GM19467 (cell line): Measurements from ENCODE around the gene TTPAL.

Experiments
- ATAC-seq: cut with Tn5 transposase; IDR thresholded peaks from one replicate; pipeline ENCODE4 v1.9.1; 2021; ENCODE audit warnings: mild to moderate bottlenecking, moderate library complexity; ENCODE audit not compliant: unreplicated experiment

The TTPAL gene

DNA sequence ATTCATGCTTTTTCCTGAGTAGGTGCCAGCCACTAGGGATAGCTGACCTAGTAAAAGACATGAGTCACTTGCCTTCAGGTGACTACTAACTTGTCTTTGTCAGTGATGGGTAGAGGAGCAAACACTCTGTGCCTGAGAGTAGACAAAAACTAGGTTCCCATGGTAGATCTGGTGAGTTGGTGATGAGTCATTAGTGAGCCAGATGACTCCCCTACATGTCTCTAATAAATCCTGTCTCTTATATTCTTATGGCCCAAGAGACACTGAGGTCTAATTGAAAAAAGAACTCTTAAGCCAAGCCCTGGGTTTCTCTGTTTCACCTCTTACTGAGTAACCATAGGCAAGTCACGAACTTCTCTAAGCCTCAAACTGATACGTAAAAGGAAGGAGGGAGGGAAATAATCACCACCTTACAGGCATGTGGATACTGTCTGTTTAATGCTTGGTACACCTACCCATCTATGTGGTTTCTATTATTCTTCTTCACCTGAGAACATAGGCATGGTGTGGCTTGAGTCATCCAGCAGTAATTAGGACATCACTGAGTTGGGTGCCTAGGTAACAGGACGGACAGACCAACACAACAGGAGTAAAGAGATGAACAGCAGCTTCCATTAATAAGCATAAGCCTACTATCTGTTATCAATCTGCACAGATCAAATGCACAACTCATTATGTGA, 20.3 kb downstream of the TTPAL start:
- ATAC-seq: no peak

DNA sequence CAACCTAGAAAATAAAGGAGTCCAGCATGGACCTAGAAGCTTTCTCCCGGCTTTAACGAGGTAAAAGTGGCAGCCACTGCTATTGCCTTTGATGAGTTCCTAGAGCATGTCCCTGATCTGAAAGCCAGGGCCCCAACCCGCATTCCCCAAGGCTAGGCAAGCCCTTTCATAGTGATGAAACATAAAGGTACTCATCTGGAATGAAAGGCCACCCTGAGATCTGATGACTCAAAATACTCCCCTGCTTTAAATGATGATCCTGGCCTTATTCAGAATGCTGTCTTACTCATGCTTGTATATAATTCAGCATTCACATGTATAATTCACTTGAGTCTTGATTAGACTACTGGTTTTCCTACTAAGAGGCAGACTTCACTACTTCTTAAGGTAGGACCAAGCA, 21.3 kb downstream of the TTPAL start:
- no peak for ATAC-seq

DNA sequence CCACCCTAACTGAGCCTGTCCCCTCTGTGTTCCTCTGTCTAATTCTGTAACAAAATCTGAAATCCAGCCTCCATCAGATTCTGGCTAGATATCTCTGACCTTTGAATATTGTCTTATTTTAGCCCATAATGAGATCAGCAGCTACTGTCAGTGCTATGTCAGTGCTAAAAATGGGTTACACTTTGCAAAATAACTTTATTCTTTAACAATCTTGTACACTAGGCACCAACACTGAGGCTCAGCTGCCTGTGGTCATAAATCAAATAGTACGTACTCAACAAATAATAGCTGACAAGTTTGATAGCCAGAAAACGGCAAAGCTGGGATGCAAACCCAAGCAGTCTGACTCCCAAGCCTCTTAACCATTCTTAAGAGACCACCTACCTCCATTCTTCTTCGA, 22.1 kb downstream of the TTPAL start:
- ATAC-seq: no peak

DNA sequence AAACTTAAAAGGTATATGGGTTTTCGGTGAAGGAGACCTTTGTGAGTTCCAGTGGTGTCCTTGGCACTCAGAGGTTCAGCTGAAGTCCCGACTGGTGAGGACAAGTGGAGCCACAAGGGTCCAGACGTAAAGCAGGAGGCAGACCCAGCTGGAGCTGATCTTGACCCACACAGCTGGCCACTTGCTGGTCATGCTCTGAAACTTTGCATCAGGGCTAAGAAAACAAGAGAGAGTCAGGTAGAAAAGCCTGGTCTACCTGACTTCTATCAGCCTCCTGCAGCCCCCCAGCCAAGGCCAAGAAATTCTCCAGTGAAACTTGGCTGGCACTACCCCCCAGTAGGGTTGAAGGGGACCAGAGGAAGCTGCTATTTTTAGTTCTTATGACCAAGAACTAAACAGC, 24.5 kb downstream of the TTPAL start:
- no peak for ATAC-seq

DNA sequence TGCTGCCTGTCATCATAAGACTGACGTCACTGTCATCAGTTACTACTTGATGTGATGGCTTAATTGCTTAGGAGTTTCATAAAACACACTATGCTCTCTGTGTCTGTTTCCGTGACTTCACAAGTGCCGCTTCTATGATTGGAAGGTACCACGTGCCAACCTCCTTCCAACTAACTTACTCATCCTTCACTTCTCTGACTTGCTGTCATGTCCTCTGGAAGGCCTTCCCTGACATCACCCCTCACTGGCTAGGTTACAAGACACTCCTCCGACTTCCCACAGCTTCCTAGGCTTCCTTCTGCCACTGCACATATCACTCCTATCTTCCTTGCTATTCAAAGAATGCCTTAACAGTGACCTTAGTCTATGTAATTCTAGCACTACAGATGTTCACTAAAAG, 25.8 kb downstream of the TTPAL start:
- no peak for ATAC-seq

DNA sequence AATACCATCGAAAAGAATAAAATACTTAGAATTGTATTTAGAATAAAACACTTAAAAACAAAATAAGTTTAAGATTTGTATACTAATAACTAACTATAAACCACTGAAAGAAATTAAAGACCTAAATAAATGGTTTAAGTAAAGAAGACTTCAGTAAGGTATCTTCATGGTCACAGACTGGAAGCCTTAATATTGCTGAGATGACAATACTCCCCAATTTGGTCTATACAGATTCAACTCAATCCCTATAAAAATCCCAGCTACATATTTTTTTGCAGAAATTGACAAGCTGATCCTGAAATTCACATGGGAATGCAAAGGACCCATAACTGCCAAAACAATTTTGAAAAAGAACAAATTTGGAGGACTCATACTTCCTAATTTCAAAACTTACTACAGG, 27.3 kb downstream of the TTPAL start:
- no peak for ATAC-seq

DNA sequence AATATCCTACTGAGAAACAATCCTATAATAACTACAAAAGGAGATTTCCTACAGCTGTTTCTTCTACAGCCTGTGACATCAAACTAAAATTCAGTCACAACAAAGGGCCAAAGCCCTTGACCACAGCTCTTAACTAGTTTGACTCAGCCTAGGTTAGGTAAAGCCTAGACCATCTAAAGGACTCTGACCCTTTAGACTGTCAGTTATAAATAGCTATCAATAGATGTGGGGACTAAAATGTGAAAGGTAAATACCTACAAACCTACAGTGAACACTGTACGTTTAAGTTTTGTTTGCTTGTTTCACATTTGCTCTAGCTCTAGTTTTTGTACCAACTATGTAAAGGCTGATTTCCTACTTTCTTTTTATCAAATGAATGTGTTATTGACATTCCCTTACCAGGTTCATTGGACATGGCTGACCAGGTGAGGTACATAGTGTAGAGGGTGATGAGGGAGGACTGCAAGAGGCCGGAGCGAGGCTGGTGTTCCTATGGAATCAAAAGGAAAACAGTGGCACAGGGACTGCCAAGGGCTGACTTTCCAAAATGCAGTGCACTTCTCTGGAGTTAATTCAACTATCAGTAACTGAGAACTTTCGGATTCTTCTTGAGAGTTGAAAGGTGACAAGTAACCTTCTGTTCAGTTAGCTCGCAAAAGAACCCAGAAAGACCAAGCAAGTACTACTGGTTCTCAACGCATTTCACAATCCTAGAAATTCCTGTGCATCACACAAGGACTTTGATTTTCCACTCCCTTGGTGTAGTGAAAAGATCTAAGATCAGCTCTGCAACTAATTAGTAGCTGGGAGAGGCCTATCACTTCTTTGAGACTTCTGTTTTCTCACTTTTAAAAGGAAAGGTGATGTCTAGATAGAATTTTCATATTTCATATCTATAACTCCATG, 29.0 kb downstream of the TTPAL start:
- ATAC-seq: no peak

DNA sequence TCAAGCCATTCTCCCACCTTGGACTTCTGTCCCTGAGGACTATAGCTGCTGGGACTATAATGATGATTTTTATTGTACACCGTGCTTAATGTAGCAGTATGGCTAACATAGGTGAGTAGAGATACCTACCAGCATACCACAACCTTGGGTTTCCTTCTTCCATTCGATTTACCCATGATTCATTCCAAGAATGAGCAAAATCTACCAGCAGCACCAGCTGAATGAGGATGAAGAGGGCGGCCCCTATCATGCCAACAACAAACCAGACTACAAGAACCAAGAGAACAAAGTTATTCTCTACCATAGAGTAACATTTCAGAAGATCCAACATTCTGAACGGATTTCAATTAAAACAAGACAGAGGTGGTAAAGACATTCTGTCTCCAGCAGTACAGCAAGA, 34.1 kb downstream of the TTPAL start:
- ATAC-seq: no peak

DNA sequence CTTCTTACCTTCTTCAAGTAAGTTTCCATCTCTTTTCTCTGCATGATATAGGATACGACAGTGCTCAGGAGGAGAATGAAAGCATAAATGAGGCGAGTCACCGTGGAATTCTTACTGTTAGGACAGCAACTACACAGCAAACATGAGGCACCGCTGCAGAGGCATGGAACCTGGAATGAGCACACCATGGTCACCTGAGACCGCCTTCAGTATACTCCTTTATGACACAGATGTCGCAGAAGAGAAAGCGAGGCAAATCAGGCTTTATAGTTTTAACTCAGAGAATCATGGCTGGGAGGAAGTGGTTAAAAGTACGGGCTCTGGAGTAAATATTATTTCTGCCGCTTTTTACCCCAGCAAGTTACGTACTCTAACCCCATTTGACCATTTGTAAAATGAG, 38.2 kb downstream of the TTPAL start:
- no peak for ATAC-seq

DNA sequence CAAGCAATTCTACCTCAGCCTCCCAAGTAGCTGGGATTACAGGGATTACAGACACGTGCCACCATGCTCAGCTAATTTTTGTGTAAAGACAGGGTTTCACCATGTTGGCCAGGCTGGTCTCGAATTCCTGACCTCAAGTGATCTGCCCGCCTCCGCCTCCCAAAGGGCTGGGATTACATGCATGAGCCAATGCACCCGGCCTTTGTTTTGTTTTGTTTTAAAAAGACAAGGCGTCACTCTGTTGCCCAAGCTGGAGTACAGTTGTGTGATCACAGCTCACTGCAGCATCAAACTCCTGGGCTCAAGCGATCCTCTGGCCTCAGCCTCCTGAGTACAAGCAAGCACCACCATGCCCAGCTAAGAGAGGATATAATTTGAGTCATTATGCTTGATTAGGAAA, 40.8 kb downstream of the TTPAL start:
- ATAC-seq: no peak

DNA sequence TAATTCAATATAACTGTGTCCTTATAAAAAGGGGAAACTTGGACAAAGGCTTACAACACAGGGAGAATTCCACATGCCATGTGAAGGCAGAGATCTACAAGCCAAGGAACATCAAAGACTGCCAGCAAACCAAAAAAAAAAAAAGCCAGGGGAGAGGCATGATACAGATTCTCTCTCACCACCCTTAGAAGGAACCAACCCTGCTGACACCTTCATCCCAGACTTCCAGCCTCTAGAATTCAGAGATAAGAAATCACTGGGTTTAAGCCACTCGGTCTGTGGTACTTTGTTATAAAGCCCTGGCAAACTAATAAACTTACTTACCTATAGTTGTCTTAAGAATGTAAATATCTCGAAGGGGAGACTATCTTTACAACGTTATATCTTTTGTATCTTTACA, 41.8 kb downstream of the TTPAL start:
- ATAC-seq: no peak

DNA sequence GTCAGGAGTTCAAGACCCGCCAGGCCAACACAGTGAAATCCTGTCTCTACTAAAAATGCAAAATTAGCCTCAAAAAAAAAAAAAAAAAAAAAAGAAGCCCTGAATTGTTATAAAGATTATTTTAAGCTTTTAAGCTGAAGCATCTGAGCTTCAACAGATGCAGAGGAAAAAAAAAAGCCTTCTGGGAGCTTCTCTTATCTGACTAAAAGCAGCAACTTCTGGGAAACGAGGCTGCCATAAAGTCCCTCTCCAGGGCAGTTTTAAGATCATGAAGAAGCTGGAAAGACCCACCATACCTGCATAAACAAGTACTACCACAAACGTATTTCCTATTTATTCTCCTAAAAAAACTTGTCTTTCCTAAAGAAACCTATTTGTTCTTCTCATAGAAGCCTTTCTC, 42.6 kb downstream of the TTPAL start:
- no peak for ATAC-seq

DNA sequence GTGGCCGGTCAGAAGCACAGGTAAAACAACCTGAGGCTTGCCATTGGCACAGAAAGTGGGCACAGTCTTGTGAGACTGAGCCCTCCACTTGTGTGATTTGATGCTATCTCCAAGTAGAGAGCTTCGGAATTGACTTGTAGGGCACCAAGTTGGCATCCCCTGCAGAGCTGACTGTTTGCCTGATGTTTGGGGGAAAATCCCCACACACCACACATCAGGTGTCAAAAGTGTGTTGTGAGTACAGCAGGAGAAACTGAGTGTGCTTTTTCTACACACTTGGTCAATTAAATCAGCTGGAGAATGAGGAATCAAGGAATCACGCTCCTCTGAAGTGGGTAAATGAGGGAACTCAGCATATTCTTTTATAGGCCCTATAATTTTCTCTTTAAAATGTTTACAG, 45.2 kb downstream of the TTPAL start:
- no peak for ATAC-seq

DNA sequence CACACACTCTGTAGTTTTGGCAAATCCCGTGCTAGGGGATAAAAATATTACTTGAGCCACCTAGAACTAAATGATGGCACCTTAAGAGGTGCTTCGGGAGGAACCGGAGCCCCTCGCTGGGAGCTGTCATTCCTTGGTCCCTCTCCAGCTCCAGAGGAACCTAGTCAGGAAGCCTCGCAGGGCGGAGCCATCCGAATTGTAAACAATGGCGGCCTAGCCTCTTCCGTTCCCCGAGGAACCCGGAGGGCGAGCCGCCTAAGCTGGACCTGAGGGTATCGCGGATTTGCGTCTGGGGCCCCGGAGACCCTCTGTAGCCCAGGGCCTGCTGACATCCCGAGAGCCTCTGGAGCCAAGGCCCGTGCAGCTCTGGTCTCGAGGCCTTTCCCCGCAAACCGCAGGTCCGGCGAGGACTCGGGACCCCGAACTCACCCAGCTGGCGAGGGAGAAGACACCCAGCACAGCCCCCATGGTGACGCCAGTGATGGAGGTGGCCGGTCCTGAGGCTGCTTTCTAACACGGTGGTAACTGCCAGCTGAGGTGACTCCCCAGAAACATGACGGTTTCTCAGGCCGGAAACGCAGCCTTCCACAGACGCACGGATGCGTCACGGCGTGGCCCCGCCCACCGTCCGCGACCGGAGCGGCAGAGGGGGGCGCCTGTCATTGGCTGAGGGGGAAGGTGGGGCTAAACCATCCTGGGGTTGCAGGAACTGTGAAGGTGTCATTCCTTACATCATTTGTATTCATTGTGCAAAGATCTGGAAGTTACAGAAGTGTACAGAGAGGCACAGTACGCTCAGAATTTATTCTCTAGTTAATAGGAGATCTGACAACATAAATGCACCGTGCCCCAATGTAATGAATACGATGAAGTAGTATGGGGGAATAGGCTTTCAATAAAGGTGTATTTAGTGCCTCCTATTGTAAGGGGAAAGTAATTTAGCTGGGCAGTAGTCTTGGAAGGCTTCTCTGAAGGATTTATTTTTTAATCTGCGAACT, 46.1 kb downstream of the TTPAL start, which contains the start of gene SERINC3:
Gene SERINC3, minus strand, starts transcription at position 587 of the 998 bp plus-strand sequence. Its CDS starts 119 bp downstream, at position 468.
- peak; percentile 96 for ATAC-seq

DNA sequence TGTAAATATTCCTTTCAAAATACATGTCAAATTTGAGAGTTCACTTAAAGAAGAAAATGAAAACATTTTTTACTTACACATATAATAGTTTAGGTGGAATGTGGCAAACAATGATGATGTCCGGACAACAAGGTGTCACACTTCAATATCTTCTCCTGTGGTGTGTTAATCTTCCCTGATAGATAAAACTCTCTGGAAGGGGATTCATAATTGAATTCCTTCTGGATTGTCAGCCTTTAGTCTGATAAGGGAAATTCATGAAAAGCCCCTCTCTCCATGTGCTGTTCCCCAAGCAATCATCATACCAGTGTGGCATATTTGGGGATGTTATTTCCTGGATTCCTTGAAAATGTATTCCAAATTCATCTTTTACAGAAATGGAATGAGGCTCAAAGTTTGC, 47.2 kb downstream of the TTPAL start:
- no peak for ATAC-seq

DNA sequence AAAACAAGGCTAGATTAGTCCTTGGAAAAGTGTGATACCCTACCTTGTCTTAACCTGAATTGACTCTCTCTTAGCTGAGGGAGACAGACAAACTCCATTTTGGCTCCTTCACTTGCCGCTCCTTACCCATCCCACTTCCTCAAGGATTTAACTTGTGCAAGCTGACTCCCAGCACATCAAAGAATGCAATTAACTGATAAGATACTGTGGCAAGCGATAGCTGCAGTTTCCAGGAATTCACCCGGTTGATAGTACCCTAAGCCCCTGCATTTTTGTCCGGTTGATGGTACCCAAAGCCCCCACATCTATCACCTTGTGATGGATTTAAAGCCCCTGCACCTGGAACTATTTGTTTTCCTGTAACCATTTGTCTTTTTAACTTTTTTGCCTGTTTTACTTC, 48.1 kb downstream of the TTPAL start:
- no peak for ATAC-seq

DNA sequence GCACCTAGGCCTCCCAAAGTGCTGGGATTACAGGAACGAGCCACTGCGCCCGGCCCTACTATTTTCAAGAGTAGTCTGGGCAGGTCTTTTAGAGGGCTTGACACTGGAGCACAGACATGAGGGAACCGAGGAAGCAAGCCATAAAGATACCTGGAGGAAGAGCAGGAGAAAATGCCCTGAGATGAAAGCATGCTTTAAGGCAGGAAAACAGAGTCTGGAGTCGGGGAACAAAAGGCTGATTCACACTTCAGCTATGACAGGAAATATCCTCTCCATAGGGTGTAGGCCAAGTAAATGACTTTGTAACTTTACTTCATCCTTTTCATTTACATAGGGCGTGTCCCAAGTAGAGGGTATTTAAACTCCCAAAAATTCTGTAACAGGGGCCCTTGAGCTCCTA, 50.5 kb downstream of the TTPAL start:
- no peak for ATAC-seq

DNA sequence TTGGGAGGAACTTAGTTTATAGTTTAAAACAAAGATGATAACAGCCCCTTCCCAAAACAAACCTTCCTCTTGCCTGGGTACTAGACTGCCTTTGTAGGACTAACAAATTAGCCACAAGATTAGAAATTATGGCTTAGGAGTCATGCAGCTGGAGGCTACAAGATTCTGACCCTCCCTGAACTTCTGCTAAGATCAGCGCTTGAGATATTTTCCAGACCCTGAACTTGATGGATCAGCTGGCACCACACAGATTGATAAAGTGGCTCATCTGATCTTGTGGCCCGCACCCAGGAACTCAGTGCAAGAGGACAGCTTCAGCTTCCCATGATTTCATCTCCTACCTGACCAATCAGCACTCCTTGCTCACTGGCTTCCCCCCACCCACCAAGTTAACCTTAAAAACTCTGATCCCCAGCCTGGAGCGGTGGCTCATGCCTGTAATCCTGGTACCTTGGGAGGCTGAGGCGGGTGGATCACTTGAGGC, 52.1 kb downstream of the TTPAL start:
- no peak for ATAC-seq

DNA sequence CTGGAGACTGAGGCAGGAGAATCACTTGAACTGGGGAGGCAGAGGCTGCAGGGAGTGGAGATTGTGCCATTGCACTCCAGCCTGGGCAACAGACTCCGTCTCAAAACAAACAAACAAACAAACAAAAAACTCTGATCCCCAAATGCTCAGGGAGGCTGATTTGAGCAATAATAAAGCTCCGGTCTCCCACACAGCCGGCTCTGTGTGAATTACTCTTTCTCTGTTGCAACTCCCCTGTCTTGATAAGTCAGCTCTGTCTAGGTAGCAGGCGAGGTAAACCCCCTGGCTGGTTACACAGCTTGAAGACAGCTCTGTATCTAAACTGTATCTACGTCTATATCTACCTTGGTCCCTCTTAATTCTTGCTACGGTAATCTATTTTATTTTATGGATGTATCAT, 52.6 kb downstream of the TTPAL start:
- ATAC-seq: no peak

DNA sequence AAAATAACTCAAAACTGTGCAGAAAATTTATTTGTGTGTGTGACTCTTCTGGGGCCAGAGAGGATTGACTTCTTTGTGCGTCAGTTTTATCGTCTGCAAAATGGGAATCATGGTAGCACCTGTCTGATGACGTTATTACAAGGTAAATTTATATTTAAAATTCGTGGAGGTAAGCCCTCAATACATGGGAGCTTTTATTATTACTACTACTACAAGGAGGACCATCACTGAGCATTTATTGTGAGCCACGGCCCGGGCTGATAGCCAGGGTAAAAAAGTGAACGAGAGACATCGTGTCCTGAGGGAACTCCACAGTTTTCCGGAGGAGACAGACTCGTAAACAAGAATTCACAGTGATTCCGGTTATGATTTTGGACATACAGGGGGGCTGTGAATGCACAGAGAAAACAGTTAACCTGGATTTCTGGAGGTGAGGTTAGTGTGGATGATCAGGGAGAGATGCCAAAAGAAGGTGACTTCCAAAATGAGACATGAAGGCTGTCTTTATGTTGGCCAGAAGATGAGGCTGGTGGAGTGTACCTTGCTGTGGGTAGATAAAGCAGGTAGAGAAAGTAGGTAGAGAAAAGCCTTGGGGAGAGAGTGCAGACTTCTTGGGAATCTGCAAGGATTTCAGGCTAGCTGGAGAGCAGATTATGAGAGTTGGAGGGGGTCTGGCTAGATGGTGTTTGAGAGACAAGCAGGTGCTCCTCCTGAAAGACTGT, 56.7 kb downstream of the TTPAL start:
- ATAC-seq: no peak
